Measurements from ENCODE around the gene KAT6B.

DNA sequence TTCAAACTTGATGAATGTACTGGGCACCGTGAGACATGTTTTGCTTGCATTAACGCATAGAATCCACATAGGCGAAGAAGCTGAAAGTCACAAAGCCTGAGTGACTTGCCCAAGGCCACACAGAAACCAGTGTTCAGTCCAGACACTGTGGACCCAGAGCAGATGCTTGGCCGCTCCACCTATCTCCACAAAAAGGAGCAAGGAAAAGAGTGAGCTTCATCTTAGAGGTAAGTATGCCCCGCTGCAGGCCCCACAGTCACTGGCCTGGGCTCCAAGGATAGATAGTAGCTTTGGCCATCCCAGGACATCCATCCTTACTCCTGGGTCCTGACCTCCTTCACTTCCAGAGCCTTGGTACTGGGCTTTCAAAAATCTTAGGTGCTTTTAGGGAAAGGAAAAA is 224.9 kb downstream of the KAT6B start:
- TF ChIP-seq, protein P1, sequence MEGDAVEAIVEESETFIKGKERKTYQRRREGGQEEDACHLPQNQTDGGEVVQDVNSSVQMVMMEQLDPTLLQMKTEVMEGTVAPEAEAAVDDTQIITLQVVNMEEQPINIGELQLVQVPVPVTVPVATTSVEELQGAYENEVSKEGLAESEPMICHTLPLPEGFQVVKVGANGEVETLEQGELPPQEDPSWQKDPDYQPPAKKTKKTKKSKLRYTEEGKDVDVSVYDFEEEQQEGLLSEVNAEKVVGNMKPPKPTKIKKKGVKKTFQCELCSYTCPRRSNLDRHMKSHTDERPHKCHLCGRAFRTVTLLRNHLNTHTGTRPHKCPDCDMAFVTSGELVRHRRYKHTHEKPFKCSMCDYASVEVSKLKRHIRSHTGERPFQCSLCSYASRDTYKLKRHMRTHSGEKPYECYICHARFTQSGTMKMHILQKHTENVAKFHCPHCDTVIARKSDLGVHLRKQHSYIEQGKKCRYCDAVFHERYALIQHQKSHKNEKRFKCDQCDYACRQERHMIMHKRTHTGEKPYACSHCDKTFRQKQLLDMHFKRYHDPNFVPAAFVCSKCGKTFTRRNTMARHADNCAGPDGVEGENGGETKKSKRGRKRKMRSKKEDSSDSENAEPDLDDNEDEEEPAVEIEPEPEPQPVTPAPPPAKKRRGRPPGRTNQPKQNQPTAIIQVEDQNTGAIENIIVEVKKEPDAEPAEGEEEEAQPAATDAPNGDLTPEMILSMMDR (conservative IDR thresholded peaks at IDR 0.05 in 1 of 2, IDR thresholded peaks at IDR 0.05 in 1 of 2; ENCODE audit: low read depth in 1 of 2, low read length in 2 of 2) = no peak
- no peak for TF ChIP-seq EZH2 (IDR thresholded peaks at IDR 0.05; ENCODE audit: low read length, missing control alignments)

Data from fibroblast of lung (primary cell).